Mucosa of descending colon (tissue), 3 donors: ENCODE measurements around the gene TUBA3E. TPM values are rescaled to one million over a fixed set of nuclear protein-coding genes. Genes with fewer than 3 reads are reported as not detected.
A peak's percentile ranks its signal among the peaks of the same experiment; 100 is the strongest.
"Not testable (repeated sequence)": the region's sequence is repeated elsewhere in the genome, so short reads cannot be mapped to it uniquely, and the experiment has no call there.

ENCODE experiments used
- ATAC-seq: fragments of 200-7000 bp; cut with Tn5 transposase; one replicate; pipeline ENCODE4 v1.9.1; 2020; ENCODE audit warnings: mild to moderate bottlenecking, moderate library complexity
- DNase-seq, 3 donors: peaks; one replicate each; pipeline ENCODE4 v3.0.0-alpha.2; 2020
- H3K36me3 ChIP-seq: fragments of 200-600 bp; one replicate; pipeline ENCODE4 v1.8.0; 2021; ENCODE audit warnings: low read depth, mild to moderate bottlenecking
- H3K4me1 ChIP-seq: fragments of 200-600 bp; one replicate; pipeline ENCODE4 v1.8.0; 2021; ENCODE audit warnings: low read depth, mild to moderate bottlenecking
- H3K4me3 ChIP-seq: fragments of 200-600 bp; one replicate; pipeline ENCODE4 v1.8.0; 2021; ENCODE audit warnings: mild to moderate bottlenecking
- H3K9me3 ChIP-seq: fragments of 200-600 bp; one replicate; pipeline ENCODE4 v1.8.0; 2021; ENCODE audit warnings: mild to moderate bottlenecking
- CTCF ChIP-seq: fragments of 200-600 bp; IDR thresholded peaks from one replicate; pipeline ENCODE4 v1.8.0; 2022; ENCODE audit warnings: antibody characterized with exemption, mild to moderate bottlenecking
- intact Hi-C, 2 donors: fragments of 100-400 bp; cut with DNase I in 1 of 2; cut with micrococcal nuclease in 1 of 2; formaldehyde crosslinking; loops; one replicate each; pipeline versions ENCODE4 v1.11.0 to v1.11.1; 2022; cut with DNase I, micrococcal nuclease
- long read RNA-seq, 2 donors: library from polyadenylated mRNA; unstranded; transcript quantifications; one replicate each; pipeline ENCODE4 v2.0.0, GENCODE V29; 2019 to 2021
- total RNA-seq, 3 donors: library from RNA; stranded (reverse); fragmentation: NEBNext Ultra II Directional in 2 of 3; extraction: Animal tissue kit (Norgen Biotek cat#: 25700) in 2 of 3; gene quantifications; one replicate each; pipeline versions ENCODE4 v1.2.1 to v1.2.4, GENCODE V29; 2021 to 2023
- donor health status: DM: no; HTN: no; CAD: no; lungs with moderate emphysema.
- donor health status: DM: no; HTN: no; CAD: no.
- donor health status: DM: no; HTN: yes; CAD: no.

The TUBA3E gene
- total RNA-seq: not detected
- long read RNA-seq, donor 1: 0 reads
- long read RNA-seq, donor 2: 0 reads

- intact Hi-C loops: no loop called here
- Histone ChIP-seq H3K4me3 (no peak within 1 kb of the TSS), H3K9me3 (no peaks in the 10 kb centered on the region), H3K4me1 (no peaks in the 10 kb centered on the region), H3K36me3 (no peaks in the 10 kb centered on the region)
- no peak for ATAC-seq
- TF ChIP-seq CTCF: no peak
- no peak for DNase-seq
Measured at GRCh38 chr2:130198343-130198742, at the start of gene TUBA3E. Gene TUBA3E (minus strand): TSS chr2:130198439. CDS start chr2:130198360, 79 bp downstream.

- no peak overlapping the region for H3K4me3 ChIP-seq
- no peaks in the 10 kb centered on the region for H3K4me1 ChIP-seq
- intact Hi-C loops: no loop called here
- no peaks in the 10 kb centered on the region for H3K36me3 ChIP-seq
- TF ChIP-seq CTCF: no peak
- no peak for ATAC-seq
- DNase-seq: no peak
- no peaks in the 10 kb centered on the region for H3K9me3 ChIP-seq
Measured at GRCh38 chr2:130246430-130246829, 48.2 kb upstream of the TUBA3E start.

GRCh38 chr2:130245976-130246375 is 47.7 kb upstream of the TUBA3E start:
- intact Hi-C loops: no loop called here
- no peak for TF ChIP-seq CTCF
- no peak for DNase-seq
- no peak overlapping the region for H3K4me3 ChIP-seq
- no peak for ATAC-seq
- no peaks in the 10 kb centered on the region for H3K36me3 ChIP-seq
- no peaks in the 10 kb centered on the region for H3K9me3 ChIP-seq
- no peaks in the 10 kb centered on the region for H3K4me1 ChIP-seq

- Histone ChIP-seq H3K4me1 (no peaks in the 10 kb centered on the region), H3K9me3 (no peaks in the 10 kb centered on the region), H3K36me3 (no peaks in the 10 kb centered on the region), H3K4me3 (no peak overlapping the region)
- no peak for TF ChIP-seq CTCF
- DNase-seq: no peak
- intact Hi-C loops: no loop called here
- no peak for ATAC-seq
Measured at GRCh38 chr2:130243359-130243758, 45.1 kb upstream of the TUBA3E start.

- intact Hi-C loops: no loop called here
- no peak for TF ChIP-seq CTCF
- ATAC-seq (peak; percentile 99), DNase-seq (peak; percentile 80 to 84 (median 81))
- no peaks in the 10 kb centered on the region for H3K9me3 ChIP-seq
- no peaks in the 10 kb centered on the region for H3K4me1 ChIP-seq
- no peaks in the 10 kb centered on the region for H3K36me3 ChIP-seq
- H3K4me3 ChIP-seq: no peak overlapping the region
Measured at GRCh38 chr2:130241041-130241707, 42.9 kb upstream of the TUBA3E start.

GRCh38 chr2:130239581-130239980 is 41.3 kb upstream of the TUBA3E start:
- H3K9me3 ChIP-seq, ATAC-seq, intact Hi-C loops, DNase-seq, H3K4me1 ChIP-seq, H3K36me3 ChIP-seq, H3K4me3 ChIP-seq: not testable (repeated sequence)

- H3K4me1 ChIP-seq, H3K4me3 ChIP-seq, ATAC-seq, H3K9me3 ChIP-seq, intact Hi-C loops, DNase-seq, H3K36me3 ChIP-seq: not testable (repeated sequence)
Measured at GRCh38 chr2:130233066-130233465, 34.8 kb upstream of the TUBA3E start.
